Frontal cortex (tissue), 4 donors: ENCODE results near the gene CLECL1. TPM values are rescaled to one million over a fixed set of nuclear protein-coding genes. Genes with fewer than 3 reads are reported as not detected.
"Not testable (repeated sequence)": the region's sequence is repeated elsewhere in the genome, so short reads cannot be mapped to it uniquely, and the experiment has no call there.

Source experiments
- DNase-seq, 2 donors: peaks; one replicate each; pipeline ENCODE4 v3.0.0; 2012; ENCODE audit warnings: low spot score in 2 of 2
- FAIRE-seq: peaks from 2 replicates; lab custom pipeline; 2012; peaks lifted over from hg19 to GRCh38; lab: Jason Lieb, UNC
- total RNA-seq: library from RNA; depleted of rRNA; stranded (reverse); fragments of >200 nt; gene quantifications from one replicate; pipeline ENCODE4 v1.2.3, GENCODE V29; 2014
- donor health status: control.
- donor health status: control.
- donor health status: control.

CLECL1 gene
- total RNA-seq, 1 donor from 2014 or later = not detected

DNA sequence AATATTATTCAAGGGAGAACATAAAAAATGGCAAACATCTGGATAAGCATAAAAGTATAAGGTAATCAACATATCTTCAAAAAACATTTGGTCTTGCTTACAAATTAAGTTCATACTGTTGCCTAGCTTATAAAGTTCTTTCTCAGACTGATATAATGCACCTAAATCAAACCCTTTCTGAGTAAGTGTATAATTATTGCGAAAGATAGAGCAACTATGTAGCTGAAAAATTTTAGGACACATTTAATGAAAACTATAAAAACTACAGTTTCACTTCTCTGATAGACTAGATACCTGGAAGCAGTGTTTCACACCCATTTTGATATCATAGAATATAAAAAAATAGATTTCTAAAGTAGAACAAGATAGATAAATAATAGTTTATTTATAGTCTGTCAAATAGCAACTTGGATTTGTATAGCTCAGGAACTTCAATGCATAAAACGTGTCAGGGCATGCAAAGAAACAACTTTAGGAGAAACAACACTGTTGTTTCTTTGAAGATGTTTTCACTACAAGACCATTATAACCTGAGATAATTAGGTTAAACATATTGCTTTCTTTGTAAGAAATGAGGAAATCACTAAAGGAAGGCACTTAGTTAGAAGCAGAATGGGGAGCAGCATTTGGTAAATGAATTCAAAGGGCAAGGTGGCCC, 7.6 kb downstream of the CLECL1 start:
- DNase-seq (no peak), FAIRE-seq (no peak)

DNA sequence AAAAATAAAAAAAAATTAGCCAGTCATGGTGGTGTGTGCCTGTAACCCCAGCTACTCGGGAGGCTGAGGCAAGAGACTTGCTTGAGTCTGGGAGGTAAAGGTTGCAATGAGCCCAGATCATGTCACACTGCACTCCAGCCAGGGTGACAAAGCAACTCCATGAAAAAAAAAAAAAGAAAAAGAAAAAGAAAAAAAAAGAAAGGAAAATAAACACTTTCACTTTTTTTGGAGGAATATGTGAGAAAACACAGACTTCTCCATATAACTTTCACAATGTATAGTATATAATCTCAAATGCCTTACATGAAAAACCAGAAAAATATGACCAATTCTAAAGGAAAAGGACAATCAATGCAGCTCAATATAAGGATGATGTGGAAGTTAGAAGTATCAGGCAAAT, 8.9 kb downstream of the CLECL1 start:
- DNase-seq (no peak), FAIRE-seq (no peak)

DNA sequence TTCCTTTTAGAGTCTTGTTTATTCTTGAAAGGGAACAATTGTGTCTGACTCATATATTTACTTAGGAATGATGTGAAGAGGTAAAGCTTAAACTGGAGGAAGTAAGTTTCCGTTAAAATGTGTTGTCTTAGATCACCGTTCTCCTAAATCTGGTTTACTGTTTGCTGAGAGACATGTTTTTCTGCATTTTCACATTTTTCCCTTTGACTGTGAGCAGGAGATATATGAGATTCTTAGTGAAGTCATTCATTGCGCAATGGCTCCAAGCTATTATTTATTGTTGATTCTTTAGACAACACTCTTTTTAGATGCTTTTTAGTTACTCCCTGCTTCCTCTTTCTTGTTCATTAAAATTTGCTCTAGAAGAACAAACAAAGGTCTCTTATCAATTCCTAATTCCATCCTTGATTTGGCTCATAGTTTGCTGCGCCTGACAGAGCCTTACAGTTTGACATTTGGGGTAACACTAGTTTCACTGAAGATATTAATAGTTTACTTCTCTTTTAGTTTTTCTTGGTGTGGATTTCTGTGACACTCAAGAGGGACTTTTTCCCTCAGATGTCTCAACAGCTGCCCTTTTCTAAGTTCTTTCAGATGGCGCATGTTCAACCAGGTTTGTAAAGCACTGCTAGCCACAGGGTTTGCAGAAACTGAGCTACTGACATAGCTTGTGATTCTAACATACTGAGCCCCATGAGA, 11.4 kb downstream of the CLECL1 start:
- FAIRE-seq = no peak
- no peak for DNase-seq

GRCh38 chr12:9719790-9720189, 13.1 kb downstream of the CLECL1 start:
- FAIRE-seq (no peak), DNase-seq (no peak)

DNA sequence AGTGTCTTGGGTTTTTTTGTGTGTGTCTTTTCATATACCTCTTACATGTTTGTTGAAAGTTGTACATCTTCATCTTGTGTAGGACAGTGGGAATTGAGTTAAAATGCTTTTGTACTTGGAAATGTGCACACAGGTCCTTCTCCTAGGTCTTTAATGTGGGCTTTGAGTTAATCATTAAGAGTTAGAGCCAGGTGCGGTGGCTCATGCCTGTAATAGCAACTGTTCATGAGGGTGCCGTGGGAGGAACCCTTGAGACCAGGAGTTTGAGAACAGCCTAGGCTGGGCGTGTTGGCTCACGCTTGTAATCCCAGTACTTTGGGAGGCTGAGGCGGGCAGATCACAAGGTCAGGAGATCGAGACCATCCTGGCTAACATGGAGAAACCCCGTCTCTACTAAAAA, 13.9 kb downstream of the CLECL1 start:
- FAIRE-seq = no peak

DNA sequence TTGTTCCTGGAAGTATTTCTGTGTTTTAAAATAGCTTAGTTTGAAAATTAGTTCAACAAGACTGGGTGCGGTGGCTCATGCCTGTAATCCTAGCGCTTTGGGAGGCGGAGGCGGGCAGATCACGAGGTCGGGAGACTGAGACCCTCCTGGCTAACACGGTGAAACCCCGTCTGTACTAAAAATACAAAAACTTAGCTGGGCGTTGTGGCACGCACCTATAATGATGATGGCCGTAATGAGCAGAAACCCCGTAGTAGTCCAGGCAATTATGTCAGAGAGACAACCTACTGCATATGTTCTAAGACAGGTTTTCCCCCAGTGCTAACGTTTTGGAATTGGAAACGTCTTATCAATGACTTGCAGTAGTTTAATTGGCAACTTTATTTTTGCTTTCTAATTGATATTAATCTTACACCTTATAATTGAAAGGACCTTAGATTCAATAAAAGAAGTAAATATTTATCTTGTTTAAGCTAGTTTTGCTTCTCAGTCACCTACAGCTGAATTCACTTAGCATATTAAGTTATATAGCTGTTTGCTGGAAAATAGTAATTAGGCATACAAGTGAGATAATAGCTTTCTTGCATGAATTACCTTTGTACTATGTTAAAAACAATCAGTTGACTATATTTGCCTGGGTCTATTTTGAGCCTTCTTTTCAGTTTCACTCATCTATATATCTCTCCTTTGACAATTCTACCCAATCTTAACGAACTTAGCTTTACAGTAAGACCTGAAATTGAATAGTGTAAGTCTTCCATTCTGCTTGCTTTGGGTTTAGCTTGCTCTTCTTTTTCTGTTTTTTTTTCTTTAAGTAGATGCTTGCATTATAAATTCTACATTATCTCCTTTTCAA, 15.6 kb downstream of the CLECL1 start:
- DNase-seq = no peak
- FAIRE-seq = no peak

More for the DNA sequence above, 13.9 kb downstream of the CLECL1 start:
- DNase-seq = no peak

GRCh38 chr12:9713032-9713558, 19.8 kb downstream of the CLECL1 start:
- not testable (repeated sequence) for DNase-seq, FAIRE-seq

GRCh38 chr12:9711664-9712063, 21.2 kb downstream of the CLECL1 start:
- FAIRE-seq = no peak
- DNase-seq = no peak

DNA sequence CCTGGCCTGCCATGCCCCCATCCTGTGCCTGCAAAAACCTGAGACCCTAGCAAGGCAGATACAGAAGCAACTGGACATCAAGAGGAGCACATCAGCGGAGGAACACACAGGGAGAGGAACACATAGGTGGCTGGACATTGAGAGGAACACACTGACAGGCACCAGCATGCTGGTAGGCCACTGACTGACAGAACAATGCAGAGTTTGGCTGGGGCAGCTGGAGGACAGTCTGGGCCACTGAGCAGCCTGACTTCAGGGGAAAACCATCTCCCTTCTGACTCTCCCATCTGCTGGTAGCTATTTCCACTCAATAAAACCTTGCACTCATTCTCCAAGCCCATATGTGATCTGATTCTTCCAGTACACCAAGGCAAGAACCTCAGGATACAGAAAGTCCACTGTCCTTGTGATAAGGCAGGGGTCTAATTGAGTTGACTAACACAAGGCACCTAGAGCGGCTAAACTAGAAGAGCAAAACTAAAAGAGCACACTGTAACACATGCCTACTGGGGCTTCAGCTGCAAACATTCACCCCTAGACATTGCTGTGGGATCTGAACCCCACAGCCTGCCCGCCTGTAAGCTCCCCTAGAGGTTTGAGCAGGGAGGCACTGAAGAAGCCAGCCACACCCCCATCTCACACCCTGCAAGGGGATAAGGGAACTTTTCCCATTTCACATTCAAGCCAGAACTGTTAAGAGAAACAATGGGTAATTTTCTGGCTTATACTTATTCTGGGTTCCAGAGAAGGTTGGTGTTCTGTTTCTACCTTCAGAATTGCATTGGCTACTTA, 22.1 kb downstream of the CLECL1 start:
- FAIRE-seq = no peak
- no peak for DNase-seq

- DNase-seq (no peak), FAIRE-seq (no peak)
These were observed 24.0 kb downstream of the CLECL1 start for GRCh38 chr12:9708853-9709252.

DNA sequence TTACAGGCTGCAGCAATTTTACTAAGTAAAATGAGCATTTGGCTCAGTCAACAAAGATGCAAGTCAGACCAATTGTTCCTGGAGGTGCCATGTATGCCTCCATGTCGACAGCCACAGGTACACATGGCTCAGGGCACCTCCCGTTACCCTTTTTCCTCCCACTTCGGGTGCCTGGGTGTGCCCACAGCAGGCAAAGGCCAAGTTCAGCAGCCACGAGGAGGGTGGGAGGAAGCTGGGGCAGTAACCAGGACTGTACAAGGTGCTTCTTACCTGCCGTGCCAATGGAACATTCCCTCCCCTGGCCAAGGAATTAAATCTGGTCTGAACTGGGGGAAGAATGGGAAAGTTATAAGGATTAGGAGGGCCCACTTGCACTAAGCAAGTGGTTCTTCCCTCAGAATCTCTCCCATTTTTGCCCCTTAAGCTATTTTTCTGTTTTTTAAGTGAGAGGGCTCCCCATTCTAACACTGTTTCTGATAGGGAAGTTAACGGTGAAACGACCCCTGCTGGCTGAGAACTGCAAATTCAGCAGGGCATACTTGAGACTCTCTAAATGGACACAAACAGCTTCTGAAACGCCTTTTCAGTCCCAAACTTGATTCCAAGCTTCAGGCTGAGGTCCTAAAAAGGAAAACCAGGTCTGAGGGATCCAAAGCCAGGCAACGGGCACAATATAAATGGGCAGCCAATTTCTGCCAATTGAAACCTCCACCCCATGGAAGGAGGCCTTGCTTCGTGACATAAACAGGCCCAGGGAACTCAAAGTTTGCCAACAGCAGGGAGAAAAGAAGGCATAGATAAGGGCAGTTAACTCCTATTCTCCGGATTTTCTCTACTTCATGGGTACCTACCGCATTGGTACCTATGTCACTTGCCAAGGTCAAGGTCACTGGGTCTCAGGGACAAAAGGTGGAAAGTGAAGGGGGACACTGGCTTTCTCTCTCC, 24.8 kb downstream of the CLECL1 start:
- DNase-seq (peak in 1 of 2 donors; percentile 18), FAIRE-seq (no peak)

DNA sequence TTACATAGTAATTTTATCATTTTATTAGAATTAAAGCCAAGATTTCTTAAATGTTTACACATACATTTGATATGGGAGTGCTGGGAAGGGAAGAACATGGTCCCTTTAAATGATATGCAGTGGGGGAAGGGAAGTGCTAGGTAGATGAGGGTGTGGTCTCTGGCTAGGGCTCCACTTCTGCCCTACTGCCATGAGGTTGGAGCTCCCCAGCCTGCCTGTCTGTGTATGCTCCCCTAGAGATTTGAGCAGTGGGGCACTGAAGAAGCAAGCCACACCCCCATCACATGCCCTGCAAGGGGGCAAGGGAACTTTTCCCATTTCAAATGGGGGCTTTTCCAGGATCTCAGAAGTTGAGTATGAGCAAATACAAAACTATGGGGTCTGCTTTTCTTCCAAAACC, 25.5 kb downstream of the CLECL1 start:
- no peak for FAIRE-seq
- no peak for DNase-seq

GRCh38 chr12:9706086-9706685, 26.7 kb downstream of the CLECL1 start:
- FAIRE-seq (no peak), DNase-seq (no peak)

GRCh38 chr12:9704561-9704960, 28.3 kb downstream of the CLECL1 start:
- FAIRE-seq = not testable (repeated sequence)

GRCh38 chr12:9702255-9702654, 30.6 kb downstream of the CLECL1 start:
- DNase-seq (no peak), FAIRE-seq (no peak)

More at GRCh38 chr12:9704561-9704960, 28.3 kb downstream of the CLECL1 start:
- not testable (repeated sequence) for DNase-seq

DNA sequence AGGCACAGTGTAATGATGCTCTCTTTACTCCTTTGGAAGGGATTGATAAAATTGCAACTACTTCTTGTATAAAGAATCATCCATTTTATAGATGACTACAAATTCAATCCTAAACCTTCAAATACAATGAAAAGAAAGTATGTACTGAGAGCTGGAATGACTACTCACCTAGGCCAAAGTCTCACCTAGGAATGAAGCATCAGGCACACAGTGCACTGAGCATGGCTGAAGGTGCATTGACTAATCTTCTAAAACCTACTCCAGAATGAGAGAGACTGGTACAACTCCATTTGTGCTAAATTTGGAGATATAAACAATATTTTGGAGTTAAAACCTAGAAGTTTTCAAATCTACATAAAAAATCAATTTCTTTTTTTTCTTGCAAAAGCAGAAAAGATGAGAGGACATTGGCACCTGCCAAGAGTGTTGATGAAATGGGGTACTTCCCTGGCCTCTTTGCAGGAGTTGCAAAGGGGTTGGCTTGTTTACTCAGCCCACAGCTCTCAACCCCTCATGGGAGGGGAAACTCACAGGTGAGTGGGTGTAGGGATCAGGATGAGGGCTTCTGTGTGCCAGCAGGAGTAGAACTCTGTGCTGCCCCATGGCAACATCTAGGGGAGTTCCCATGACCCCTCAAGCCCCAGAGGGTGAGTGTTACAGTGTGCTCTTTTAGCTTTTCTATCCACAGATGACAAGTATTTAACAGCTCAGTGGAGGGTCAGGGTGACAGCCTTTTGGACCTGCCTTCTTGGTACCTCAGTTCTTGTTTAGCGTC, 31.3 kb downstream of the CLECL1 start:
- DNase-seq (no peak), FAIRE-seq (no peak)

DNA sequence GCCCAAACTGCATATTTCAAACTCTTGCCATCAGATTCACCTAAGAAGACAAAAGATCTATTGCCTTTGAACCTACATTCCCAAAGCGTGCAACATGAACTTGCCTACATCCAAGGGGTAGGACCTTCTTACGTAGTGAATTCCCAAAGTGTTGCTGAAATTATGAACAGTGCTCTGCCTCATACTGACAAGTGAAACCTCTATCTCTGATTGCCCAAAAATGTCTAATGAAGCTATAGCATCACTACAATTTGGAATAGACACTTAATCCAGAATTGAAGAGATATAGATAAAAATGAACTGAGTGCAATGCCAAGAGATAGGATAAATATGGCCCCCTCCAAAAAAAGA, 32.3 kb downstream of the CLECL1 start:
- no peak for FAIRE-seq
- no peak for DNase-seq
